Measurements from ENCODE around the gene FAM78A. TPM values are rescaled to one million over a fixed set of nuclear protein-coding genes. Genes with fewer than 3 reads are reported as not detected.

Gene FAM78A
- total RNA-seq, 1 experiment from 2014 or later: 0.07 TPM

DNA sequence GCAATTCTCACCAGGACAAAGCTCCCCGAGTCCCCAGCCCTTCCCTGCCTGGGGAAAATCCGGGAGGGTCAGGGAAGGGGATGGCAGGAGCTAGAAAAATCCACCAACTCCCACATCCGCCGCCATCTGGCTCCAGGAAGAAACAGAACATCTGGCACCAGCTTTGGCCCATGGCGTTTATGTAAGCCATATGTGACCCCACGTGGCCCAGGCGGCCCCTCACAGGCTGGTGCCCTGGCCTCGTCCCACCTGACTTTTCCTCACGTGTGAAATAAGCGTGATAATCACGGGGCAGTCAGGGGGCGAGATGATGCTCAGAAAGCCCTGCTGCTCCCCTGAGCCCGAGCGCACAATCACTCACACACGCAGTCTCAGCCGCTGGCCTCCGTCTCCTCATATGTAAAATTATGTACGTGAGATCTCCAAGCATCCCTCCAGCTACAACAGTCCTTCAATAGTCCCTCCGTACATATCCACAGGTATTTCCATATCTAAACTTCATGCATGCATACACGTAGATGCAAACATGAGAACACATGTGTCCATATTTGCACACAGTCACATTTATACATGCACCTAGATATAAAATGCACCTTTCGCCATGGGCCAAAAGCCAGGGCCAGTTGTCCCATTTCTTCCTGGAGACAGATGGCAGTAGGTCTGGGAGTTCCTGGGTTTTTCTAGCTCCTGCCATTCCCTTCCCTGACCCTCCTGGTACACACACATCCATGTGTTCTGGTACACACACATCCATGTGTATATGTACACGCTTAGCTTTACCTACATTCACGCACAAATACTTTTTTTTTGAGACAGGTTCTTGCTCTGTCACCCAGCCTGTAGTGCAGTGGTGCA, 42.1 kb upstream of the FAM78A start:
- TF ChIP-seq EZH2 (IDR thresholded peaks at IDR 0.05; ENCODE audit: low read length, unreplicated experiment): no peak
- TF ChIP-seq EZH2phosphoT487 (IDR thresholded peaks at IDR 0.05; ENCODE audit: borderline replicate concordance, low read length): no peak
- no peak for TF ChIP-seq CTCF (conservative IDR thresholded peaks at IDR 0.05; ENCODE audit: low read depth, low read length)
- POLR2A ChIA-PET (ENCODE audit: unreplicated experiment): no interaction called here
- H3F3A ChIP-seq (ENCODE audit: low read length, unreplicated experiment): no peaks in the 10 kb centered on the region
- intact Hi-C loops (cut with micrococcal nuclease): no loop called here
- DNase-seq (no peak), ATAC-seq (no peak)
- H3K4me3 ChIP-seq (ENCODE audit: low read length): no peak overlapping the region
- CTCF ChIA-PET: no interaction called here
- no peak overlapping the region for H3K4me2 ChIP-seq (ENCODE audit: low read length)
- H3K9me2 ChIP-seq (replicated peaks; ENCODE audit: low read length): no peaks in the 10 kb centered on the region
- no peak overlapping the region for H2AFZ ChIP-seq (ENCODE audit: low read length)
- H3K36me3 ChIP-seq (ENCODE audit: low read depth, low read length): no peaks in the 10 kb centered on the region
- H4K20me1 ChIP-seq (ENCODE audit: low read length): no peaks in the 10 kb centered on the region
- H3K4me1 ChIP-seq (ENCODE audit: insufficient read depth, low read length): no peaks in the 10 kb centered on the region
- no peak overlapping the region for H3K27ac ChIP-seq (ENCODE audit: low read length)
- no TSS peak for BruUV-seq (replicated peaks)
- no peak overlapping the region for H3K9ac ChIP-seq (ENCODE audit: low read length)
- no peaks in the 10 kb centered on the region for H3K27me3 ChIP-seq (ENCODE audit: low read length)
- H3K79me2 ChIP-seq (ENCODE audit: low read length): no peaks in the 10 kb centered on the region
- H3K9me3 ChIP-seq (ENCODE audit: low read length): no peaks in the 10 kb centered on the region

- H3K4me1 ChIP-seq (ENCODE audit: insufficient read depth, low read length): no peaks in the 10 kb centered on the region
- H3K4me3 ChIP-seq (ENCODE audit: low read length): no peak overlapping the region
- CTCF ChIA-PET: no interaction called here
- DNase-seq (no peak), ATAC-seq (no peak)
- no peaks in the 10 kb centered on the region for H4K20me1 ChIP-seq (ENCODE audit: low read length)
- POLR2A ChIA-PET (ENCODE audit: unreplicated experiment): no interaction called here
- no peaks in the 10 kb centered on the region for H3K9me3 ChIP-seq (ENCODE audit: low read length)
- H3K4me2 ChIP-seq (ENCODE audit: low read length): no peak overlapping the region
- no peak for TF ChIP-seq EZH2 (IDR thresholded peaks at IDR 0.05; ENCODE audit: low read length, unreplicated experiment)
- no peak for TF ChIP-seq CTCF (conservative IDR thresholded peaks at IDR 0.05; ENCODE audit: low read depth, low read length)
- no peak for TF ChIP-seq EZH2phosphoT487 (IDR thresholded peaks at IDR 0.05; ENCODE audit: borderline replicate concordance, low read length)
- H3K27ac ChIP-seq (ENCODE audit: low read length): no peak overlapping the region
- H3K79me2 ChIP-seq (ENCODE audit: low read length): no peaks in the 10 kb centered on the region
- no peaks in the 10 kb centered on the region for H3F3A ChIP-seq (ENCODE audit: low read length, unreplicated experiment)
- H3K36me3 ChIP-seq (ENCODE audit: low read depth, low read length): no peaks in the 10 kb centered on the region
- BruUV-seq (replicated peaks): no TSS peak
- H3K9ac ChIP-seq (ENCODE audit: low read length): no peak overlapping the region
- intact Hi-C loops (cut with micrococcal nuclease): no loop called here
- no peaks in the 10 kb centered on the region for H3K9me2 ChIP-seq (replicated peaks; ENCODE audit: low read length)
- no peaks in the 10 kb centered on the region for H3K27me3 ChIP-seq (ENCODE audit: low read length)
- H2AFZ ChIP-seq (ENCODE audit: low read length): no peak overlapping the region
Measured at GRCh38 chr9:131312822-131313770, 36.8 kb upstream of the FAM78A start.
